H1 (cell line): Measurements from ENCODE around the gene OGT. TPM values are rescaled to one million over a fixed set of nuclear protein-coding genes. Genes with fewer than 3 reads are reported as not detected.

Experiments used
- CTCF ChIA-PET: fragments of 300-600 bp; sonication (Branson Sonifier 250); formaldehyde crosslinking; loops from one replicate; lab custom pipeline; 2021; ENCODE audit not compliant: partially characterized antibody; lab: Charles Lee
- POLR2A ChIA-PET: fragments of 300-600 bp; sonication (Branson Sonifier 250); formaldehyde crosslinking; loops from one replicate; lab custom pipeline; 2021; ENCODE audit warnings: inconsistent platforms; ENCODE audit not compliant: partially characterized antibody; lab: Charles Lee
- DNase-seq, 2 experiments: peaks; one replicate each; pipeline versions ENCODE4 v3.0.0 to v3.0.0-alpha.2; 2010 to 2022; ENCODE audit warnings: low spot score in 2 of 2, low read depth in 1 of 2, mixed read lengths in 1 of 2
- FAIRE-seq: peaks from 2 replicates; lab custom pipeline; 2011; peaks lifted over from hg19 to GRCh38; lab: Jason Lieb, UNC
- H2AFZ ChIP-seq: 2 replicates; pipeline ENCODE4 v1.8.1; 2012; ENCODE audit warnings: low read length, inconsistent platforms
- H2AK5ac ChIP-seq: 2 replicates; pipeline ENCODE4 v1.6.1; 2013; ENCODE audit warnings: low read depth, low read length
- H2BK120ac ChIP-seq: replicated peaks from 2 replicates; pipeline ENCODE3; 2013; ENCODE audit warnings: low read depth, low read length, inconsistent platforms
- H2BK12ac ChIP-seq: 2 replicates; pipeline ENCODE4 v1.6.1; 2013; ENCODE audit warnings: low read depth, low read length
- H2BK15ac ChIP-seq: 2 replicates; pipeline ENCODE4 v1.6.1; 2013; ENCODE audit warnings: low read length
- H2BK20ac ChIP-seq: 2 replicates; pipeline ENCODE4 v1.6.1; 2013; ENCODE audit warnings: low read length
- H2BK5ac ChIP-seq: 2 replicates; pipeline ENCODE4 v1.6.1; 2013; ENCODE audit warnings: low read depth, low read length
- H3K14ac ChIP-seq: 2 replicates; pipeline ENCODE4 v1.6.1; 2013; ENCODE audit warnings: inconsistent platforms; ENCODE audit not compliant: insufficient read length
- H3K18ac ChIP-seq: 2 replicates; pipeline ENCODE4 v1.6.1; 2013; ENCODE audit warnings: low read length; ENCODE audit errors: extremely low read depth
- H3K23ac ChIP-seq: 2 replicates; pipeline ENCODE4 v1.6.1; 2013; ENCODE audit warnings: inconsistent platforms; ENCODE audit not compliant: insufficient read length
- H3K23me2 ChIP-seq: 2 replicates; pipeline ENCODE4 v1.6.1; 2013; ENCODE audit warnings: low read depth, low read length
- H3K27ac ChIP-seq: 2 replicates; pipeline ENCODE4 v1.6.1; 2011; ENCODE audit warnings: low read depth, low read length, inconsistent platforms
- H3K27me3 ChIP-seq, 4 experiments: replicated peaks in 1 of 4; 1 replicate in 1 of 4; 2 replicates in 3 of 4; pipeline versions ENCODE4 v1.6.1 to v1.8.1; 2011 to 2013; ENCODE audit warnings: low read length in 3 of 4, mild to moderate bottlenecking in 3 of 4, inconsistent platforms in 2 of 4, mixed read lengths in 2 of 4, moderate library complexity in 1 of 4; ENCODE audit not compliant: control insufficient read depth in 3 of 4, insufficient read depth in 3 of 4; ENCODE audit errors: extremely low read depth in 1 of 4
- H3K36me3 ChIP-seq, 4 experiments: 2 replicates each; pipeline versions ENCODE4 v1.6.1 to v1.8.1; 2011 to 2013; ENCODE audit warnings: mild to moderate bottlenecking in 4 of 4, low read length in 3 of 4, moderate library complexity in 2 of 4, control low read depth in 1 of 4, inconsistent platforms in 1 of 4; ENCODE audit not compliant: insufficient read depth in 4 of 4, control insufficient read depth in 2 of 4
- H3K4ac ChIP-seq: replicated peaks from 2 replicates; pipeline ENCODE3; 2013; ENCODE audit warnings: low read length, low read depth, mixed read lengths, inconsistent platforms; ENCODE audit not compliant: insufficient read length
- H3K4me1 ChIP-seq, 4 experiments: replicated peaks in 1 of 4; 1 replicate in 1 of 4; 2 replicates in 3 of 4; pipeline versions ENCODE4 v1.6.1 to v1.8.1; 2011 to 2013; ENCODE audit warnings: low read length in 3 of 4, inconsistent platforms in 2 of 4, mixed read lengths in 1 of 4; ENCODE audit not compliant: insufficient read depth in 4 of 4, control insufficient read depth in 3 of 4
- H3K4me2 ChIP-seq, 2 experiments: 2 replicates each; pipeline versions ENCODE4 v1.6.1 to v1.8.1; 2011 to 2013; ENCODE audit warnings: low read depth in 2 of 2, low read length in 2 of 2, control low read depth in 1 of 2, inconsistent platforms in 1 of 2, mild to moderate bottlenecking in 1 of 2; ENCODE audit not compliant: insufficient read depth in 1 of 2
- H3K4me3 ChIP-seq, 4 experiments: fragments of 200-600, 300-600 bp in 1 of 4; sonication (generic), shearing (Covaris generic), sonication (Bioruptor Twin) in 1 of 4; 2 replicates each; pipeline versions ENCODE4 v1.5.1 to v1.8.1; 2011 to 2016; ENCODE audit warnings: low read length in 4 of 4, low read depth in 3 of 4, control low read depth in 2 of 4, inconsistent platforms in 2 of 4, mild to moderate bottlenecking in 2 of 4, mixed read lengths in 1 of 4, moderate library complexity in 1 of 4; ENCODE audit not compliant: insufficient read depth in 2 of 4; ENCODE audit errors: extremely low read depth in 1 of 4
- H3K56ac ChIP-seq: replicated peaks from 2 replicates; pipeline ENCODE3; 2013; ENCODE audit warnings: low read depth, mild to moderate bottlenecking, mixed read lengths, low read length, inconsistent platforms; ENCODE audit not compliant: insufficient read length
- H3K79me1 ChIP-seq: 2 replicates; pipeline ENCODE4 v1.6.1; 2013; ENCODE audit warnings: low read depth, low read length, control low read depth
- H3K79me2 ChIP-seq, 2 experiments: 2 replicates each; pipeline versions ENCODE4 v1.6.1 to v1.8.1; 2012 to 2013; ENCODE audit warnings: low read length in 2 of 2, mild to moderate bottlenecking in 2 of 2, inconsistent platforms in 1 of 2; ENCODE audit not compliant: insufficient read depth in 2 of 2, control insufficient read depth in 1 of 2
- H3K9ac ChIP-seq, 4 experiments: replicated peaks in 1 of 4; 1 replicate in 1 of 4; 2 replicates in 3 of 4; pipeline versions ENCODE4 v1.6.1 to v1.8.1; 2011 to 2013; ENCODE audit warnings: low read depth in 3 of 4, low read length in 3 of 4, control low read depth in 2 of 4, mild to moderate bottlenecking in 2 of 4, moderate library complexity in 2 of 4, inconsistent platforms in 1 of 4; ENCODE audit errors: extremely low read depth in 1 of 4
- H3K9me3 ChIP-seq, 2 experiments: 2 replicates each; pipeline versions ENCODE4 v1.6.1 to v1.8.1; 2012 to 2013; ENCODE audit warnings: mild to moderate bottlenecking in 2 of 2, moderate library complexity in 2 of 2, control low read depth in 1 of 2, inconsistent platforms in 1 of 2, low read depth in 1 of 2, low read length in 1 of 2, mixed read lengths in 1 of 2; ENCODE audit not compliant: insufficient read depth in 2 of 2
- H4K20me1 ChIP-seq, 2 experiments: replicated peaks in 1 of 2; 2 replicates each; pipeline versions ENCODE3 to v1.8.1; 2011 to 2013; ENCODE audit warnings: inconsistent platforms in 2 of 2, low read length in 2 of 2, mild to moderate bottlenecking in 1 of 2; ENCODE audit not compliant: insufficient read depth in 2 of 2, control insufficient read depth in 1 of 2
- H4K5ac ChIP-seq: 2 replicates; pipeline ENCODE4 v1.6.1; 2013; ENCODE audit warnings: low read length, low read depth, mixed read lengths, inconsistent platforms; ENCODE audit not compliant: insufficient read length
- H4K8ac ChIP-seq: 2 replicates; pipeline ENCODE4 v1.8.0; 2013; ENCODE audit warnings: mild to moderate bottlenecking, moderate library complexity, low read length, inconsistent platforms; ENCODE audit not compliant: insufficient read depth; ENCODE audit errors: extremely low read depth
- H4K91ac ChIP-seq: replicated peaks from 2 replicates; pipeline ENCODE3; 2013; ENCODE audit warnings: low read length, mixed read lengths, inconsistent platforms; ENCODE audit not compliant: insufficient read length
- ASH2L ChIP-seq: fragments of 200-600, 300-600 bp; sonication (generic); IDR thresholded peaks from one replicate; pipeline ENCODE4 v1.7.1; 2017; ENCODE audit warnings: low read length
- BACH1 ChIP-seq: IDR thresholded peaks from 2 replicates; pipeline ENCODE4 v1.6.1; 2012; ENCODE audit warnings: low read length, improper control_type of control experiment
- CEBPB ChIP-seq: IDR thresholded peaks from 2 replicates; pipeline ENCODE4 v1.6.1; 2012; ENCODE audit warnings: low read depth, low read length
- CHD2 ChIP-seq: IDR thresholded peaks from 2 replicates; pipeline ENCODE4 v1.6.1; 2012; ENCODE audit warnings: low read length, improper control_type of control experiment
- EP300 ChIP-seq, 2 experiments: IDR thresholded peaks; 1 replicate in 1 of 2; 2 replicates in 1 of 2; pipeline ENCODE4 v1.6.1; 2011 to 2012; ENCODE audit warnings: low read depth in 2 of 2, low read length in 2 of 2, mild to moderate bottlenecking in 2 of 2, borderline replicate concordance in 1 of 2, inconsistent platforms in 1 of 2, moderate library complexity in 1 of 2
- HDAC2 ChIP-seq, 2 experiments: fragments of 300-600 bp in 1 of 2; sonication (generic) in 1 of 2; IDR thresholded peaks; 2 replicates each; pipeline ENCODE4 v1.6.1; 2011 to 2012; ENCODE audit warnings: low read depth in 2 of 2, low read length in 2 of 2, mild to moderate bottlenecking in 2 of 2, moderate library complexity in 2 of 2, borderline replicate concordance in 1 of 2, inconsistent platforms in 1 of 2
- POLR2AphosphoS5 ChIP-seq: IDR thresholded peaks from 2 replicates; pipeline ENCODE4 v1.6.1; 2011; ENCODE audit warnings: low read depth, low read length
- RBBP5 ChIP-seq: IDR thresholded peaks from 2 replicates; pipeline ENCODE4 v1.7.1; 2012; ENCODE audit warnings: low read depth, mild to moderate bottlenecking, inconsistent platforms, low read length, moderate library complexity, borderline replicate concordance
- RNF2 ChIP-seq: fragments of 200-900, 300-1000 bp; sonication (generic); IDR thresholded peaks from 2 replicates; pipeline ENCODE4 v1.7.1; 2016; ENCODE audit warnings: borderline replicate concordance, low read depth, mild to moderate bottlenecking, antibody characterized with exemption, low read length; ENCODE audit not compliant: poor library complexity, severe bottlenecking; ENCODE audit errors: missing control alignments
- SAP30 ChIP-seq: fragments of 300-600 bp; sonication (generic); IDR thresholded peaks from 2 replicates; pipeline ENCODE4 v1.7.1; 2012; ENCODE audit warnings: low read length, moderate library complexity, mild to moderate bottlenecking, inconsistent platforms; ENCODE audit not compliant: insufficient read depth, insufficient replicate concordance
- SIN3A ChIP-seq, 2 experiments: IDR thresholded peaks in 1 of 2; conservative IDR thresholded peaks in 1 of 2; 2 replicates each; pipeline ENCODE4 v1.6.1; 2011 to 2012; ENCODE audit warnings: low read length in 2 of 2, improper control_type of control experiment in 1 of 2, low read depth in 1 of 2, mild to moderate bottlenecking in 1 of 2
- TBP ChIP-seq: IDR thresholded peaks from 2 replicates; pipeline ENCODE4 v1.6.1; 2011; ENCODE audit warnings: low read depth, low read length, improper control_type of control experiment
- WGBS, 2 experiments: shearing (Covaris generic) in 1 of 2; methylation state at CpG; one replicate each; pipeline versions ENCODE4 v1.1.6 to v1.1.7; 2013 to 2015; ENCODE audit warnings: low lambda C conversion rate in 2 of 2, mixed read lengths in 2 of 2, inconsistent platforms in 1 of 2, low coverage in 1 of 2, missing lambda C conversion rate in 1 of 2; ENCODE audit not compliant: insufficient replicate concordance in 2 of 2, insufficient coverage in 1 of 2, insufficient read length in 1 of 2; ENCODE audit errors: extremely low coverage in 1 of 2, missing lambda C conversion rate in 1 of 2; 5-methylcytosine and 5-hydroxymethylcytosine counted together
- polyA plus RNA-seq, 7 experiments: library from polyadenylated mRNA; depleted of rRNA in 3 of 7; stranded (reverse) in 5 of 7; unstranded in 2 of 7; fragments of >200 nt in 5 of 7; fragments of 200-250 nt in 2 of 7; gene quantifications; 1 replicate in 5 of 7; 2 replicates in 1 of 7; 4 replicates in 1 of 7; pipeline versions ENCODE4 v1.2.1 to v1.2.3, GENCODE V29; 2011 to 2013; ENCODE audit warnings: missing spikeins in 2 of 7, mixed read lengths in 2 of 7
- total RNA-seq: library from RNA; stranded (reverse); fragmentation: NEBNext Ultra II Directional; extraction: Animal tissue kit (Norgen Biotek cat#: 25700); gene quantifications from 2 replicates; pipeline ENCODE4 v1.2.1, GENCODE V29; 2021

OGT gene
- total and polyA plus RNA-seq, 2 of the 8 experiments (the other 6 are each of a cell fraction or from before 2014, with no cell fraction given) = 130 to 169 TPM

- Histone ChIP-seq H2BK5ac (no peak overlapping the region), H3K27me3 (no peaks in the 10 kb centered on the region), H3K36me3 (peaks cover 0 to 12% (median 1%) of the 10 kb centered on the region in 4 experiments; a peak in 3 of 8 replicates), H3K4me3 (no peak overlapping the region), H3K56ac (no peak overlapping the region), H3K79me1 (no peaks in the 10 kb centered on the region), H3K79me2 (no peaks in the 10 kb centered on the region), H4K91ac (no peak overlapping the region), H2BK12ac (no peak overlapping the region), H2BK120ac (no peak overlapping the region), H2AK5ac (no peak overlapping the region), H3K4me1 (no peaks in the 10 kb centered on the region), H3K23me2 (no peaks in the 10 kb centered on the region), H4K8ac (no peak overlapping the region), H2AFZ (no peak overlapping the region), H3K27ac (no peak overlapping the region), H3K9ac (no peak overlapping the region), H3K4ac (no peak overlapping the region), H4K5ac (no peak overlapping the region), H3K14ac (no peak overlapping the region), H2BK15ac (no peak overlapping the region), H4K20me1 (no peaks in the 10 kb centered on the region), H2BK20ac (no peak overlapping the region), H3K23ac (no peak overlapping the region), H3K4me2 (no peak overlapping the region), H3K9me3 (no peaks in the 10 kb centered on the region), H3K18ac (no peak overlapping the region)
- no peak for DNase-seq
- CTCF ChIA-PET = interaction anchor here (2.0 to 2.6 kb wide), 2 partner anchors 16 to 43 kb away, joined by 5 to 8 read pairs; no protein-coding TSS in a partner anchor
- 94% methylated on average over 9 of the region's 9 CpGs; no CpG with 5 or more reads in 1 of the 2 experiments for WGBS, 2 experiments
- POLR2A ChIA-PET = interaction anchor here (1.2 kb wide), 1 partner anchor 22 kb away, joined by 4 read pairs; no protein-coding TSS in a partner anchor
- no peak for FAIRE-seq
- TF ChIP-seq TBP = no peak
- TF ChIP-seq CHD2 = no peak
- TF ChIP-seq CEBPB = no peak
- no peak for TF ChIP-seq POLR2AphosphoS5
- TF ChIP-seq EP300 (IDR thresholded peaks at IDR 0.05; ENCODE audit: borderline replicate concordance in 1 of 2, low read depth in 2 of 2, low read length in 2 of 2) = no peak
- TF ChIP-seq RNF2 = no peak
- TF ChIP-seq HDAC2 (IDR thresholded peaks at IDR 0.05; ENCODE audit: borderline replicate concordance in 1 of 2, low read depth in 2 of 2, low read length in 2 of 2) = no peak
- no peak for TF ChIP-seq SAP30
- TF ChIP-seq RBBP5 = no peak
- no peak for TF ChIP-seq ASH2L
- TF ChIP-seq SIN3A (conservative IDR thresholded peaks at IDR 0.05 in 1 of 2, IDR thresholded peaks at IDR 0.05 in 1 of 2; ENCODE audit: low read depth in 1 of 2, low read length in 2 of 2) = no peak
- no peak for TF ChIP-seq BACH1
Measured at GRCh38 chrX:71606536-71607216, 73.8 kb downstream of the OGT start.
